CD14-positive monocyte (primary cell): Measurements from ENCODE around the gene NPTX2. TPM values are rescaled to one million over a fixed set of nuclear protein-coding genes. Genes with fewer than 3 reads are reported as not detected.

Experiments
- DNase-seq, 3 donors: peaks; one replicate each; pipeline ENCODE4 v3.0.0-alpha.2; 2011 to 2022
- H2AFZ ChIP-seq: 2 replicates; pipeline ENCODE4 v1.6.0; 2012; ENCODE audit warnings: mild to moderate bottlenecking, low read depth, low read length, inconsistent platforms; ENCODE audit not compliant: insufficient read depth, poor library complexity, severe bottlenecking
- H3K27ac ChIP-seq, 2 donors: 1 replicate in 1 of 2; 2 replicates in 1 of 2; pipeline ENCODE4 v1.5.1; 2012 to 2013; ENCODE audit warnings: low read length in 2 of 2, control low read depth in 1 of 2, inconsistent platforms in 1 of 2, low read depth in 1 of 2, mild to moderate bottlenecking in 1 of 2
- H3K27me3 ChIP-seq, 2 donors: one replicate each; pipeline versions ENCODE4 v1.6.0 to v1.6.1; 2011 to 2013; ENCODE audit warnings: low read length in 2 of 2; ENCODE audit not compliant: control insufficient read depth in 2 of 2, insufficient read depth in 2 of 2
- H3K36me3 ChIP-seq, 2 donors: replicated peaks in 1 of 2; 1 replicate in 1 of 2; 2 replicates in 1 of 2; pipeline versions ENCODE4 v1.5.1 to v1.6.1; 2012 to 2013; ENCODE audit warnings: low read length in 2 of 2, control low read depth in 1 of 2, inconsistent platforms in 1 of 2, mild to moderate bottlenecking in 1 of 2; ENCODE audit not compliant: insufficient read depth in 2 of 2, control insufficient read depth in 1 of 2
- H3K4me1 ChIP-seq, 2 donors: 1 replicate in 1 of 2; 2 replicates in 1 of 2; pipeline versions ENCODE4 v1.5.1 to v1.6.1; 2012 to 2013; ENCODE audit warnings: low read length in 2 of 2, control low read depth in 1 of 2, inconsistent platforms in 1 of 2, mild to moderate bottlenecking in 1 of 2, moderate library complexity in 1 of 2; ENCODE audit not compliant: insufficient read depth in 2 of 2, control insufficient read depth in 1 of 2
- H3K4me2 ChIP-seq: replicated peaks from 2 replicates; pipeline ENCODE3; 2012; ENCODE audit warnings: low read length, moderate library complexity, mild to moderate bottlenecking; ENCODE audit not compliant: poor library complexity, severe bottlenecking; ENCODE audit errors: extremely low read depth
- H3K4me3 ChIP-seq, 3 experiments: fragments of 200-600 bp in 1 of 3; sonication (generic) in 1 of 3; replicated peaks in 1 of 3; 1 replicate in 2 of 3; 2 replicates in 1 of 3; pipeline ENCODE4 v1.5.1; 2011 to 2013; ENCODE audit warnings: low read length in 3 of 3, mild to moderate bottlenecking in 3 of 3, control low read depth in 2 of 3, low read depth in 2 of 3, inconsistent platforms in 1 of 3, moderate library complexity in 1 of 3
- H3K79me2 ChIP-seq: 2 replicates; pipeline ENCODE4 v1.6.0; 2012; ENCODE audit warnings: mild to moderate bottlenecking, control low read depth, inconsistent platforms, low read length, moderate library complexity; ENCODE audit not compliant: insufficient read depth
- H3K9ac ChIP-seq: 2 replicates; pipeline ENCODE4 v1.6.0; 2017; ENCODE audit warnings: low read length, mild to moderate bottlenecking; ENCODE audit not compliant: insufficient read depth, poor library complexity, severe bottlenecking
- H3K9me3 ChIP-seq, 2 donors: replicated peaks in 1 of 2; 1 replicate in 1 of 2; 2 replicates in 1 of 2; pipeline versions ENCODE4 v1.5.1 to v1.6.1; 2012 to 2013; ENCODE audit warnings: low read length in 2 of 2, control low read depth in 1 of 2; ENCODE audit not compliant: control insufficient read depth in 1 of 2, insufficient read depth in 1 of 2
- H4K20me1 ChIP-seq: 2 replicates; pipeline ENCODE4 v1.6.0; 2012; ENCODE audit warnings: mild to moderate bottlenecking, low read length, control low read depth, moderate library complexity; ENCODE audit not compliant: insufficient read depth
- H3K27ac Mint-ChIP-seq, 7 donors: one replicate each; pipeline ENCODE4 v1.8.0; 2020; ENCODE audit warnings: mild to moderate bottlenecking in 7 of 7, mixed read lengths in 7 of 7, moderate library complexity in 6 of 7, inconsistent platforms in 2 of 7
- H3K27me3 Mint-ChIP-seq, 3 donors: one replicate each; pipeline ENCODE4 v1.8.0; 2021 to 2022; ENCODE audit warnings: low read depth in 3 of 3, mild to moderate bottlenecking in 3 of 3, mixed read lengths in 3 of 3, moderate library complexity in 3 of 3, inconsistent platforms in 1 of 3
- H3K36me3 Mint-ChIP-seq, 2 donors: one replicate each; pipeline ENCODE4 v1.8.0; 2020; ENCODE audit warnings: mixed read lengths in 2 of 2, inconsistent platforms in 1 of 2, mild to moderate bottlenecking in 1 of 2
- H3K4me1 Mint-ChIP-seq: one replicate; pipeline ENCODE4 v1.8.0; 2020; ENCODE audit warnings: mild to moderate bottlenecking, mixed read lengths
- H3K4me3 Mint-ChIP-seq, 2 donors: one replicate each; pipeline ENCODE4 v1.8.0; 2020; ENCODE audit warnings: mild to moderate bottlenecking in 2 of 2, mixed read lengths in 2 of 2, moderate library complexity in 1 of 2
- H3K9me3 Mint-ChIP-seq, 7 donors: one replicate each; pipeline ENCODE4 v1.8.0; 2020 to 2022; ENCODE audit warnings: mixed read lengths in 7 of 7, mild to moderate bottlenecking in 6 of 7, moderate library complexity in 6 of 7, inconsistent platforms in 2 of 7
- CTCF ChIP-seq: fragments of 200-600 bp; IDR thresholded peaks from one replicate; pipeline ENCODE4 v1.8.0; 2022; ENCODE audit warnings: antibody characterized with exemption, mild to moderate bottlenecking
- WGBS: methylation state at CpG from one replicate; pipeline ENCODE4 v1.1.5; 2013; ENCODE audit warnings: missing lambda C conversion rate; ENCODE audit not compliant: insufficient coverage; 5-methylcytosine and 5-hydroxymethylcytosine counted together
- intact Hi-C, 2 donors: fragments of 100-400 bp; cut with micrococcal nuclease; formaldehyde crosslinking; loops; one replicate each; pipeline versions ENCODE4 v1.15.0 to v1.15.1; 2023
- polyA plus RNA-seq, 3 donors: library from polyadenylated mRNA; depleted of rRNA in 1 of 3; unstranded in 2 of 3; stranded (reverse) in 1 of 3; fragments of 300-500 nt in 2 of 3; fragments of >200 nt in 1 of 3; fragmentation: Illumina TruSeq in 2 of 3; gene quantifications; 1 replicate in 2 of 3; 2 replicates in 1 of 3; pipeline ENCODE4 v1.2.3, GENCODE V29; 2012 to 2021

Gene NPTX2
- polyA plus RNA-seq, 3 donors = not detected

DNA sequence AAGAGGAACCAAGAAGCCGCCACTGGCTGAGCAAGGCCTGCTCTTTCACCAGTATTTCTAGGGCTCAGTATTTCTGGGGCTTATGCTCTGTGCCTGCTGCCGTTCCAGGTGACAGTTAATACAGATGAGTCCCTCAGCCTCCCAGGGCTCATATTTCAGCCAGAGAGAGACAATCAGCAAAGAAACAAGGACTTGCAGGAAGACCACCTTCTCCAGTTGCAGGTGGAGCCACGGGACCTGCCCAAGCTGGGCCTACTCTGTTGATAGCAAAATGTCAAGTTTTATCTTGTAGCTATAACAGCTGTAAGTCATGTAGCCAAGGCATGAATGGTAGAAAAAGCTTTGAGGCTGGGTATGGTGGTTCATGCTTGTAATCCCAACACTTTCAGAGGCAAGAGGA, 42.7 kb downstream of the NPTX2 start:
- Mint-ChIP-seq H3K9me3 (peaks cover 3 to 19% (median 16%) of the 10 kb centered on the region in 7 donors), H3K27ac (no peak overlapping the region), H3K27me3 (peaks cover 1 to 7% (median 2%) of the 10 kb centered on the region in 3 donors), H3K36me3 (no peaks in the 10 kb centered on the region), H3K4me3 (no peak overlapping the region), H3K4me1 (no peaks in the 10 kb centered on the region)
- intact Hi-C loops = no loop called here
- Histone ChIP-seq H3K9ac (no peak overlapping the region), H3K4me3 (no peak overlapping the region), H3K27ac (no peak overlapping the region), H2AFZ (no peak overlapping the region), H3K9me3 (peaks cover 29 to 47% of the 10 kb centered on the region in 2 donors), H3K4me1 (no peaks in the 10 kb centered on the region), H3K79me2 (no peaks in the 10 kb centered on the region), H3K27me3 (no peaks in the 10 kb centered on the region), H3K36me3 (no peaks in the 10 kb centered on the region), H3K4me2 (no peak overlapping the region), H4K20me1 (no peaks in the 10 kb centered on the region)
- no peak for TF ChIP-seq CTCF
- 81% methylated on average over 2 of the region's 3 CpGs for WGBS
- DNase-seq = no peak

- Mint-ChIP-seq H3K4me1 (no peaks in the 10 kb centered on the region), H3K36me3 (no peaks in the 10 kb centered on the region), H3K27me3 (peaks cover 1 to 7% (median 2%) of the 10 kb centered on the region in 3 donors), H3K4me3 (no peak overlapping the region), H3K27ac (no peak overlapping the region), H3K9me3 (peaks cover 3 to 22% (median 16%) of the 10 kb centered on the region in 7 donors)
- 64% methylated on average over 2 of the region's 3 CpGs for WGBS
- H3K79me2 ChIP-seq = no peaks in the 10 kb centered on the region
- no peak overlapping the region for H2AFZ ChIP-seq
- no peaks in the 10 kb centered on the region for H3K36me3 ChIP-seq
- no peak for DNase-seq
- H3K4me1 ChIP-seq = no peaks in the 10 kb centered on the region
- no peak overlapping the region for H3K27ac ChIP-seq
- H3K27me3 ChIP-seq = no peaks in the 10 kb centered on the region
- no peak overlapping the region for H3K4me2 ChIP-seq
- no peak for TF ChIP-seq CTCF
- H3K9ac ChIP-seq = no peak overlapping the region
- no peak overlapping the region for H3K4me3 ChIP-seq
- peaks cover 10 to 29% of the 10 kb centered on the region in 2 donors for H3K9me3 ChIP-seq
- intact Hi-C loops = no loop called here
- H4K20me1 ChIP-seq = no peaks in the 10 kb centered on the region
These were observed 44.5 kb downstream of the NPTX2 start for GRCh38 chr7:98661607-98662006.
